ENCODE measurements around the gene SLC43A3.

SLC43A3 gene

DNA sequence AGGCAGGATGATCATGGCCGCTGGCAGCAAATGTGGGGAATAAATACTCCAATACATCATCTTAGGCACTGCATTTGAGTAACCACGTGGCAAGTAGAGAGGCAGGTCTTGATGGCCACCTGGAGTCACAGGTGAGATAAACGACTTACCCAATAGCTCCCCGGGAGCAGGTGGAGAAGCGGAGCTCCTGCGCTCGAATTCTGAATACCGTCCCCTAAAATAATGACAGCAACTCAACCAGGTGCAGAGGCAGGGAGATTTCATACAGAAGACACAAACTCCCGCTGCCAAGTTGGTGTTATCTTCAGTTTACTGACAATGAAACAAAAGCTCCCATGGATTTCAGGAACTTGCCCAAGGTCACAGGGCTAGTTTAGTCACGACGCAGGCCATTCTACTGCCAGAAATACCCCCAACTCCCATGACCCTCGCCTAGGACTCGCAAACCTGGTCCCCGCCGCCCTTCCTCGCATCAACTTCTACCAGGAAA, 437 bp downstream of the SLC43A3 start:
- DNase-seq = no peak

DNA sequence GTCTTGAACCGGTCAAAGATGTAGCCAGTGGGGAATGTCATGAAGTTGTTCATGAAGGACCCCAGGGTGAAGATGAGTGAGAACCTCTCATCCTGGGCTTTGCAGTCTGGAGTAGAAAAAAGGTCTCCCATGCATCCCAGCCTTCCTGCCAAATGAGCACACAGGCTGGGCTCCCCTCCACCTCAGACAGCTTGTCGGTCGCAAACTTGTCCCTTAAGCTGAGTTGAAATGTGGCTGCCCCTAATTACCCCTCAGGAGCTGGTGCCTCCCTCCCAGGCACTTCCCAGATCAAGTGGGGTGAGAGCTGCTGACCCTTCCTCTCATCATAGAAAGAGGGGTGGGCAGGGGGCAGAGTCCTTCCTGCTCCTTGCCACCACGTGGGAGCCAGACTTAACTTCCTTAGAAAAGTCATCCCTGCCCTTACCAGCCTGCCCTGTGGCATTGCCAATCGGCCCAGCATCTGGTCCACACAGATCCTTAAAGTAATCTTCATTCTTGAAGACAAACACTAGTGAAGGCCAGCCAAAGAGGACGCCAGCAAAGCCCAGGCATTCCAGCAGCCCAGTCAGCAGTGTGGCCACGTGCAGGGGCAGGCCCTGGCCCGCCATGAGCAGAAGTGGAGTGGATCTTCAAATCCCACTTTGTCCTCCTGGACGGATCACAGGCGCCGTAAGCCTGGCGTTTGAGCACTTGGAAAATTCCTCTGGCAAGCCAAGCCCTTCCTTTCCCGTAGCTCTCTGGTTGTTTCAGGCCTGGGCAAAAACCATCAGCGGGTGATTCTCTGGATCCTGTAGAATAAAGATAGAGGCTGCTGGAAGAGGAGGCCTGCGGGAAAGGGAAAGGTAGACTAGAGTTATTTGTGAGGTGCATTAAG, 1.1 kb downstream of the SLC43A3 start:
- DNase-seq = peak; percentile 67

DNA sequence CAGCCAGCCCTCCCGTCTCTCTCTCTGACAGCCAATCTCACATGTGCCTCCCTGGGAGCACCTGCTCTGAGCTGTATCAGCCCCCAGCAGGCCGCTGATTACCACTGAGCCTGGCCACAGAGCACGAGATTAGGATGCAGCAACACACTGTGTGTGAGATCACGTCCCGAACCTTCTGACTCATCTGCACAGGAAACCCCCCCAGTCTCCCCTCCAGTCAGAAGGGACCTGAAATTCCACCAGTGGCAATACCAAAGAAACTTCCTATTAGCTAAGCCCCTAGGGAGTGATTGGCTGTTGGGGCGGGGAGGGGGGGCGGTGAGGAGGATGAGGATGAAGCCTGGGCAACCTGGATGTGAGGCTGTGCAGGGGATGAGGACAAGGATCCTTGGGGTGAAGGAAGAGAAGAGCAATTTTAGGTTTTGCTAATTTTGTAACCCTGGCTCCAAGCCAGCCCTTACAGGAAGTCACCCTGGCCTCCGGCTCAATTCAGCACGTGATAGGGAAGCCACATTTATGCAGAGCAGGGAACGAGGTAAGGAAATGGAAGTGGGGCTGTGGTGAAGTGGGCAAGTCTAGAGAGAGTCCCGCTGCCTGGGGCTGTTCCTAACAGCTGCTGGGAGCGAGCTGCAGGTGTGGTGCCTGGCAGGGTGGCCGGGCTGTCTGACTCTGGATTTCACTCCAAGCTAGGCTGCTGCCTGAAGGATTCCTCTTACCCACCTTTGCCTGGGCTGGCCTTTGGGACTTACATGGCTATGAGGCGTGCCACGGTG, 1.9 kb downstream of the SLC43A3 start:
- peak; percentile 90 for DNase-seq

DNA sequence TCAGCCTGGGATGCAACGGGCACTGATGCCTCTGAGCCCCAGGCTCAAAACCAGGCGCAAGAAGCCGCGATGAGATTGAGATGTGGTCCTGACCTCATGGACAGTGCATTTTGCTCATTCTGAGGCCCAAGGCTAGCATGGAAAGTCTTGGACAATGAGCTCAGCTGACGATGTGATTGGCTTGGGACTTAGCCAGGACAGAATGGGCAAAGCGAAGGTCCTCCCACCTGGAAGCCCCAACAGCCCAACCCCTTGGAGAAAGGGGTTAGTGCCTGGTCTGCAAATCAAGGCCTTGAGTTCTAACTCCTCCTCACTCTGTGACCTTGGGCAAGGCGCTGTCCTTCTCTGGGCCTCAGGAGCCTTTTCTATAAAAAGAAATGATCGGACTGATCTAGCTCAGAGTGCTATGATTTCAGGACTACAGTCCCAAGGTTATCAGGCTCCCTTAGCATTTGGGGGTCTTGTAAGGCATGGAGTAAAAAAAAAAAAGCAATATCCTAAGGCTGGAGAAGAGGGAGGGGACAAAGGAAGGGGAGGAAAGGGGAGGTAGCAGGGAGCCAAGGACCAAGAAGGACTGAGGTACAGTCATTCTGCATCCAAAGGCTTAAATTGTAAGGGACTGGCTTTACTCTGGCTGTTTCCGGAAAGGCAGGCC, 2.7 kb downstream of the SLC43A3 start:
- DNase-seq = no peak

DNA sequence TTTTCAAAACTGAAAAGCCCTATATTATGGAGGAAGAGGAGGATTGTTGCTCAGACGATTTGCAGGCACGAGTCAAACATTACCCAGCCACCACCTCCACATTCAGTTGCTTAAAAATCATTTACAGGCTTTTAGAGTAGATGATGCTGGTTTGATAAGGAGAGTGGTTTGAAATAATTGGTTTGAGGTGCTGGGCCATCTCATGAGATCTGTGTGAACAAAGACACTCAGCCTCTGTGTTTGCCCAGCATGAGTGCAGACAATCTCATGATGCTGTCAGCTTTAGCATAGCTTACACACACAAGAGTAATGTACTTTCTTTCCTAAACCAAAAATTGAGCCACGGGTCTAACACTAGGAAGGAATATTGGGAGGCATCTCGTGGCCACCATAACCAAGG, 4.3 kb downstream of the SLC43A3 start:
- DNase-seq = no peak

DNA sequence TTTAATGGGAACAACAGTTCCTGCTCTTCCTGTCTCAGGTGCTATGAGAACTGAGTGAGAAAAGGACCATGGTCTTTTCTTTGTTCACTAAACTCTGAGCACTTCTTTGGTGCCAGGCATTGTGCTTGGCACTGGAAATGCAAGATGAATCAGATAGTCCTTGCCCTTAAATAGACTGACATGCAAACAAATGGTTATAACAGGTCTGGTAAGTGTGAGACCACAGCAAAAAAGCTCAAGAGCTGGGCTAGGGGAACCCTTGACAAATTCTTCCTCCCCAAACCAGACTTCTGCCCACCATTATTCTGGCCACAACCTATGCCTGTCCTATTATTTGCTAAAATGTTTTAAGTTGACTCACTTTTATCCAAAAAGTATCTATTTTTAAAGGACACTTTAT, 5.1 kb downstream of the SLC43A3 start:
- no peak for DNase-seq

DNA sequence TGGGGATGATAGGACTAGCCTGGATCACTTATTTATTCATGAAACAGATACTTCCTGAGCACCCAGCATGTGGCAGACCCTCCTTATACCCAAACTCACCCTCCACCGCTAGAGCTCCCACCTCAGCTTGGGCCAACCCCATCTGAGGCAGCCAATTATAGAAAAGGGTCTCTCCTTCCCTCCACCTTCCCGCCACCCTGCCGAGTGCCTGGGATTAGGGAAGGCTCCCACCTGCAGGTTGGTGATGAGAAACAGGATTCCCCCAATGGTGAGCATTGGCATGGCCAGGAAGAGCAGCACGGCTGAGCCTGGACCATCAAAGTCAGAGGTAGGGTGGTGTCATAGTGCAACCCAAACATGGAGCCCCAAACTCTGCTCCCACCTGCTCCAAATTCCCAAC, 5.9 kb downstream of the SLC43A3 start:
- no peak for DNase-seq

DNA sequence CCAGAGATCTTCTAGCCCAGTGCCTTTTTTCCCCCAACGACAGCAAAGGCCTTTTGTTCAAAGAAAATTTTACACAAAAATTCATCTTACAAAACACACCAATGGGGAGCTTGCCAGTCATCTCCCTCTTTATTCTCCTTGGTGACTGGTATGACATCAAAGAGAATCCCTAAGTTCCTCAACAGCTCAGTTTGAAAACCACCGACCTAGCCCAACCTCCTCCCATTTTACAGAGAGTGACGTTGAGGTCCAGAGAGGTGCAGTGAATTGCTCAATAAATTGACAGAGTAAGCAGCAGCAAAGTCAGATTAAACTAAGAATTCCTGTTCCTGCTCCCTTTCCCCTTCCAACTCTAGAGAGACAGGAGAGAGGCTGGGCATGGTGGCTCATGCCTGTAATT, 7.8 kb downstream of the SLC43A3 start:
- no peak for DNase-seq

DNA sequence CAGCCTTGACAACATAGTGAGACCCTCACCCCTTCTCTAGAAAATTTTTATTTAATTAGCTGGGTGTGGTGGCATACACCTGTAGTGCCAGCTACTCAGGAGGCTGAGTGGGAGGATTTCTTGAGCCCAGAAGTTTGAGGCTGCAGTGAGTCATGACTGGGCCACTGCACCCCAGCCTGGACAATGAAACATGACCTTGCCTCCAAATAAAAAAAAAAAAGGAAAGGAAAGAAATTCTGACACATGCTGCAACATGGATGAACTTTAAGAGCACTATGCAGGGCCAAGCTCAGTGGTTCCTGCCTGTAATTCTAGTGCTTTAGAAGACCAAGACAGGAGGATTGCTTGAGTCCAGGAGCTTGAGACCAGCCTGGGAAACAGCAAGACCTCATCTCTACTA, 8.8 kb downstream of the SLC43A3 start:
- no peak for DNase-seq

DNA sequence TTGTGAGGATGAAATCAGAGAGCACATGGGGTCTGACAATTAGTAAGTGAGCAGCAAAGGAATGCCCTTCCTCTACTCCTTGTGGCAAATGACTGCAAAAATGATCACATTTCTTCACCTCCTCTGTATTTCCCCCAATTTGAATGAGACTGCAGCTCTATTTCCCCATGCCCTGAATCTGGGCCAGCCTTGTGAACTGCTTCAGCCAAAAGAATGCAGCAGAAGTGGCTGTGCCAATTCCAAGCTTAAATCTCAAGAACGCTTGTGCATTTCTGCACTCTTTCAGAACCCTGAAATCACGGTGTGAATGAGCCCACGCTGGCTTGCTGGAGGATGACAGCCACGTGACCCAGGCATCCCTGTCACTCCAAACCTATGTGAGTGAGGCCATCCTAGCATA, 9.9 kb downstream of the SLC43A3 start:
- no peak for DNase-seq

DNA sequence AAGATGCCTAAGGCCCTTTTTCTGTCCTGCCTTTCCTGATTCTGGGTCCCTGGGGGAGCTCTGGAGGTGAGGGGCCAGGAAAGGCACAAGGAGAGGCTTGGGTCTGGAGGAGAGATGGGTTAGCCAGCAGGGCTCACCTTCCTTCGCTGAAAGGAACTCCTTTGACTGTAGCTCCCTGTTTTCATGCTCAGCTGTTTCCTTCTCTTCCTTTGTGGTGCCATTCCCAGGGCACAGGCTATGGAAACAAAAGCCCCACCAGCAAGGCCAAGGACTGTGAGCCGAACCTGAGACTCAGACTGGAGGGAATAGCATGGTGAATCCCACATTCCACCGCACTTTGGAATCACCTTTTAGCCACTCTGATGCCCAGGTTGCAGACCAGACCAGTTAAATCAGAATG, 10.5 kb downstream of the SLC43A3 start:
- no peak for DNase-seq

DNA sequence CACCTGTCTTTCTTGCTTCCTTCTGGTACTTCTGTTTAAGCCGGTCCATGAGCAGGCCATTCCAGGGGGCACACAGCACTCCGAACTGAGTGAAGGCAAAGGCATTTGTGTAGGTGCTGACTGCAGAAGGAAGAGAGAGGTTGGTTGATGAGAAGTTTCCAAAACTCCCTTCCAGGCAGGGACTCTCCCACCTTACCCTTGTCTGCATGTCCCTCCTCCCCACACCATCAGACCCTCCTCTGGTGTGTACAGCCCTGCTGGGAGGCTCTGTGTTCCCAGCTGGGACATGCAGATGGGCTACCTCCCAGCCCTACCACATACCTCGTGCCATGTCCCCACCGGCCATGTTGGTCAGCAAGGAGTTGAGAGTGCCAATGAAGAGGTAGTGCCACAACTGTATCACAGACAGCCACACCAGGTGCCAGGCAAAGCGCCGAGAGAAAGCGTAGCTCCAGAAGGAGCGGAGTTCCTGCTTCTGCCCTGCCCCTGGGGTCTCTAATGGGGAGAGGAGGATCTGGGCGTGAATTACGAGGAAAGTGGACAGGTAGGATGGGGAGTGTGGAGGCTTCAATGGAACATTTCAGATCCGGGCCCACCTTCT, 12.2 kb downstream of the SLC43A3 start:
- no peak for DNase-seq

DNA sequence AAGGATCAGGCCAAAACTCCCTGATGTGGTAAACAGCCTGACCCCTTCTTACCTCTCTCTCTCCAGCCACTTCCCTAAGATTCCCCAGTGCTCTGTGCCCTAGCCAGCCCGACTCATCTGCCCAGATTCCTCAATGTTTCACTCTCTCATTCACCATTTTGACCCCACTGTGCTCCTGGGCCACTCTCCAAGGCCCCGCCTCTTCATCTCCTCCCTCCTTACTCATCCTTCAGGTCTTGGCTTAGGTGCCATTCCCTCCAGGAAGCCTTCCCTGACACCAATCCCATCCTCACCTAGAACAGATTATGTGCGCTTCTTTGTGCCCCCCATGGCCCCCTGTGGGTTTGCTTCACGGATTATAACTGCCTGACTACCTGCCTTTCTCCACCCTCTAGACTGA, 13.2 kb downstream of the SLC43A3 start:
- DNase-seq = no peak

DNA sequence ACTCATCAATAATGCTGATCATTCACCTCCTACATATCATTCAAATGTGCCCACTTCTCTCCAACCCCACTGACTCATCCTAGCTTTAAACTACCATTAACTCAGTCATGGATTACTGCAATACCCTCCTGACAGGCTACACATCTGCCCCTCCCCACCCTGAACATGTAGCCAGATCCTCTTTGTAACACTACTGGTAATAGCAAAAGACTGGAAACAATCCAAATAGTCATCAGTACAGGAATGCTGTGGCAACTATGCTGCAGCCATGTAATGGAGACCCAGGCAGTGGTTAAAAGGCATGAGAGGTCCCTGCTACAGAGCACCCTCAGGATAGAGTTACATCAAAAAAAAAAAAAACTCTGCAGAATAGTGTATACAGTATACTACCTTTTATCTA, 16.6 kb downstream of the SLC43A3 start:
- DNase-seq = no peak

DNA sequence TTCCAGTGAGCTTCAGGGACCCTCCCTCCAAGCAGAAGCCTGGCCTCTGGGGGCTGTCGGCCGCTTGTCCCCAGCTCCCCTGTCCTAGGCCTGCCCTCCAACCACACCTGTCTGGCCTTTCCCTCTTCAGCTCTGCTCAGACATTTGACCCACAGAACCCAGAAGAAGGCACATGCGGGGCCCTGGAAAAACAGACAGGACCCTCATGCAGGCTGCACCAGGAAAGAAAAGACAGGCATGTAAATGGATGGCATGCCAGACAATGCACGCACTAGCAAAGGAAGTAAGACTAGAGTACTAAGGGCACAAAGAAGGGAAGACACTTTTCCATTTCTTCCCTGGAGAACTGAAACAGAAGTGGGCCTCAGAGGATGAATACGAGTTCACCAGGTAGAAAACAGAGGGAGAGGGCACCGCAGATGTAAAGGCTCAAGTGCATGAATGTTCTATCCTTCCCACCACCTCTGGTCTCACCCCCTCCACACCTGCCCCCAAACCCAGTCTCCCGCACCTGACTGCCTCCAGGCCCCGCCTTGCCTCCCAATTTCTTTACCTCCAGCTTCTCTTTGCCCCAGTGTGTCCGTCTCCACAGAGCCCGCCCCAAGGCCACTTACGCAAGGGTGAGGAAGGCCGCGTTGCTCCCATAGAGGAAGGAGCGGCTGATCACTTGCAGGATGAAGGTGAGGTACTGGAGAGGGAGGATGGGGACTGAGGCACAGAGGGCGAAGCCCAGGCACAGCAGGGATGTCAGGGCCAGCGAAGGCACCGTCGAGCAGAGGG, 17.4 kb downstream of the SLC43A3 start:
- DNase-seq = no peak

DNA sequence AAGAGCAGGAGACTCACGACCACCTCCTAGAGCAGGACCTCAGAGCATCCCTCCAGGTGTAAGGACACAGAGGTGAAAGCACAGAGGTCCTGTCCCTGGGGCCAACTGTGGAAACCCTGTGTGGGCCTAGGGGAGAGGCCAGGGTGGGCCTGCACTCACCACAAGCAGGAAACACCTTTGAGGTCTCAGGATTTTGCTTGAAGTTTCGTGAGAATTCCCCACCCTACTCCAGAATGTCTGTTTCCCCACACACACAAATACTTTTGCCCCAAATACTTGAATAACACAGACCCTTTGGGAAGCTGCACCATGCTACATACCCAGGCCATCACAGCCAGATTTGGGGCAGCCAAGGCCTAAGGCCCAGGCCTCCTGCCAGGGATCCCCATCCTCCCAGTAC, 18.1 kb downstream of the SLC43A3 start:
- no peak for DNase-seq

DNA sequence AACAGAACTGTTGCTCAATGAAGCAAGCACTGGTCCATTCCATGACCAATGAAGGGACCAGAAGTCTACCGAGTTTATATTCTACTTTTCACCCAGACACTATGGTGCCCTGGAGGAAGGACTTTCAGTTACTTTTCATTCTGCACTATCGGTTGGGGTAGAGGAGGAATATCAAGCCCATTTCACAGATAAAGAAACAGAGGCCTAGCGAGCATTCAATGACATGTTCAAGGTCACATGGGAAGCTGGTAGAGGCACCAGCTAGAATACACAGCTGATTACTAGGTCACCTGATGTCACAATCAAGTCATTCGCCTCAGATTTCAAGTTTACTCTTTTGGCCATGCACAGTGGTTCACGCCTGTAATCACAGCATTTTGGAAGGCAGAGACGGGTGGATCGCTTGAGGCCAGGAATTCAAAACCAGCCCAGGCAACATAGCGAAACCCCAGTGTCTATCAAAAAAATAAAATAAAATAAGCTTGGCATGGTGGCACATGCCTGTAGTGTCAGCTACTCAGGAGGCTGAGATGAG, 18.9 kb downstream of the SLC43A3 start:
- no peak for DNase-seq

DNA sequence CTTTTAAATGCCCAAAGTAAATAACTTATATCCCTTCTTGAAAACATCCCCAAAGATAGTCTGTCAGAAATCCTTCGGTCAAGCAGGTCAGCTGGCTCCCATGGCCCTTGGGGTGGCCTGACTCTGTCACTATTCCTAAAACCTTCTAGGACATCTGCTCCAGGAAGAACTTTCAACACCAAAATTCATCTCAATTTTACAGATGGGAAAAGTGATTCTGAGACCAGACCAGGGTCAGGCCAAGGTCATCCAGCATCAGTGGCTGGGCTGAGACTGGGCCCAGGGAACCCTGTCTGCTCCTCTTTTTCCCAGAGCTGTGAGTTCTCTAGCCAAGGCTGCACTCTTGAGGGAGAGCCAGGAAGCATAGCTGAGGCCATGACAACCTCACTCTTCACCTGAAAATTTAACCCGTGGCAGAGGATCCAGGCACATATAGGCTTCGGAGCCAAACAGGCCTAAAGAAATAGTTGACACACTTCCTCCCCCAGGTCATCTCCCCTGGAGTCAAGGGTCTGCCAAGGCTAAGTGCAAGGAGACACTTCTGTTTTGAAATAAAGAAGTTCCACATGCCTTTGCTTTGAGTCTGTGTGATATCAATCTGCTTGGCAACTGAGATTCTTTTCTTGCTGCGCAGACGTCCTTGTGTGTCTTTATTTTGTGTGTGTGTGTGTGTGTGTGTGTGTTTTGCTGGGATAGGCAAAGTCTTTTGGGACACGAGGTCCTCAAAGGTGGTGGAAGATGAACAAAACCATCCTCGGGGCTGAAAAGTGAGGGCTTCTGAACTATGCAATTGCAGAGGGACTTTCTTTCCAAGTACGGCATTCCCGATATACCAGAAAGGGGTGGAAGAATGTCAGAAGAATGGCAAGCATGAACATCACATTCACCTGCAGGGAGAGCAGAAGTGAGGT, 19.7 kb downstream of the SLC43A3 start:
- no peak for DNase-seq

DNA sequence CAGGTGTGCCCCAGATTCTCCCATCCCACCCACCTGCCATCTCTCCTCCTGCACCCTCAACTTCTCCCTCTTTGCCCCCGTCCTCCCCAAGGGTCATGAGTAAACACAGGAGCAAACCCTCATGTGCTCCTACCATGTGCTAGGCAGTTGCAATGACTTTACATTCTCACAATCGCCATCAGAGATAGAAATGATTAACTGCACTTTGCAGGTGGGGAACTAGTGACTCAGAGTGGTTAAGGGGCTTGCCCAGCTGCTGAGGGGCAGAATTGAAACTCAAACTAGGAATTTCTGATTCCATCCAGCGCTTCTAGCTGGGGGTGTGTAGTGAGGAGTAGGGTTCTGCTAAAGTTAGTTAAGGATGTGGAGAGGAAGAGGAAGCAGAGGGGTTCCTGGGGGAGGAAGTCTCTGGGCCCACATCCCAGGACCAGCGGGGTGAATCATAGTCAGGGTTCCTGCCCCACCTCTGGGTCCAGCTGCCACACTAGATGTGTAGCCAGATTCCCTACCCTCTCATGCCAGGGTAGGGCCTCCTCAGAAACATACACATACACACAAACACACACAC, 20.5 kb downstream of the SLC43A3 start:
- peak; percentile 68 for DNase-seq

DNA sequence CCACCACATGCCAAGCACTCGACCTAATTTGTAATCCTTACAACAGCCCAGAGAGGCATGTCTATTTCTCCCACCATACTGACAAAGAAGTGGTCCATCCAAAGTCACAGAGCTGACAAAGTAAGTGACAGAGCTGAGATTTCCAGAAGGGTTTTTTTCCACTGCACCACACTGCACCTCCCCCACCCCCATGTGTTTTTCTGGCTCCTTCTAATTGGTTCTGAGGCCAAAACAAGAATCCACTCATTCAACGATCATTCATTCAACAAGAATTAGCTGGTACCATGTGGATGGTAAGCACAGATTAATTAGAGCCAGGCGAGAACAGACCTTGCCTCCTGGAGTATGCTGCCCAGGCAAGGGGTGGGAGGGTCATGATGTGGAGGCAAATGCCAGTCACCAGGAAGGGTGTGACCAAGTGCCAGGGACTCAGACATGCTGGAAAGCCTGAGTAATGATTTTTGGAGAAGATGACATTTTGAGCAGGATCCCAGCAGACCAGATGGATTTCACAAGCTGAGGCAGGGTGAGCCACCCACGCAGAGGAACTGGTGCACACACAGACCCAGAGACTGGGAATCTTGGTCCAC, 21.6 kb downstream of the SLC43A3 start:
- no peak for DNase-seq
